ENCODE measurements around the gene CREB5.

The CREB5 gene

GRCh38 chr7:28711114-28711513, 298.8 kb downstream of the CREB5 start:
- ATAC-seq (no peak), DNase-seq (no peak)

GRCh38 chr7:28714459-28715120, 302.3 kb downstream of the CREB5 start:
- ATAC-seq (no peak), DNase-seq (no peak)

- ATAC-seq = no peak
- DNase-seq = no peak
These were observed 305.2 kb downstream of the CREB5 start for GRCh38 chr7:28717445-28718054.

- ATAC-seq = no peak
These were observed 305.8 kb downstream of the CREB5 start for GRCh38 chr7:28718055-28718481.

GRCh38 chr7:28718545-28718944, 306.2 kb downstream of the CREB5 start:
- DNase-seq = no peak
- no peak for ATAC-seq

More at GRCh38 chr7:28718055-28718481, 305.8 kb downstream of the CREB5 start:
- DNase-seq = no peak

GRCh38 chr7:28722684-28723083, 310.4 kb downstream of the CREB5 start:
- no peak for ATAC-seq

GRCh38 chr7:28723336-28723735, 311.0 kb downstream of the CREB5 start:
- no peak for ATAC-seq

More at GRCh38 chr7:28722684-28723083, 310.4 kb downstream of the CREB5 start:
- no peak for DNase-seq

GRCh38 chr7:28724563-28724962, 312.2 kb downstream of the CREB5 start:
- ATAC-seq = no peak
- DNase-seq = no peak

More at GRCh38 chr7:28723336-28723735, 311.0 kb downstream of the CREB5 start:
- no peak for DNase-seq

GRCh38 chr7:28725045-28725642, 312.8 kb downstream of the CREB5 start:
- DNase-seq (no peak), ATAC-seq (no peak)

- no peak for ATAC-seq
- no peak for DNase-seq
These were observed 313.6 kb downstream of the CREB5 start for GRCh38 chr7:28725911-28726310.

- ATAC-seq (no peak), DNase-seq (no peak)
These were observed 314.2 kb downstream of the CREB5 start for GRCh38 chr7:28726555-28726954.

- DNase-seq (no peak), ATAC-seq (no peak)
These were observed 317.0 kb downstream of the CREB5 start for GRCh38 chr7:28729281-28729680.

GRCh38 chr7:28729727-28730126, 317.4 kb downstream of the CREB5 start:
- no peak for DNase-seq
- ATAC-seq = no peak

- ATAC-seq (no peak), DNase-seq (no peak)
These were observed 318.9 kb downstream of the CREB5 start for GRCh38 chr7:28731092-28731658.

GRCh38 chr7:28732071-28732869, 320.0 kb downstream of the CREB5 start:
- ATAC-seq (no peak), DNase-seq (no peak)

- DNase-seq (no peak), ATAC-seq (no peak)
These were observed 320.7 kb downstream of the CREB5 start for GRCh38 chr7:28733035-28733434.

GRCh38 chr7:28738412-28738811, 326.1 kb downstream of the CREB5 start:
- no peak for ATAC-seq
- DNase-seq = no peak

- no peak for DNase-seq
- ATAC-seq = no peak
These were observed 326.8 kb downstream of the CREB5 start for GRCh38 chr7:28739128-28739527.

- no peak for DNase-seq
- ATAC-seq = no peak
These were observed 327.5 kb downstream of the CREB5 start for GRCh38 chr7:28739826-28740225.

GRCh38 chr7:28744951-28745350, 332.6 kb downstream of the CREB5 start:
- no peak for ATAC-seq
- DNase-seq = no peak

GRCh38 chr7:28745351-28745750, 333.0 kb downstream of the CREB5 start:
- no peak for DNase-seq
- no peak for ATAC-seq

- ATAC-seq (no peak), DNase-seq (no peak)
These were observed 335.1 kb downstream of the CREB5 start for GRCh38 chr7:28747404-28747803.
